Thymus (tissue), 11 donors: ENCODE measurements around the gene ZNF556. TPM values are rescaled to one million over a fixed set of nuclear protein-coding genes. Genes with fewer than 3 reads are reported as not detected.

Source experiments
- DNase-seq, 9 donors: peaks; one replicate each; pipeline ENCODE4 v3.0.0-alpha.2; 2013; ENCODE audit warnings: low spot score in 9 of 9, low read depth in 6 of 9, missing footprints in 1 of 9
- H3K27ac ChIP-seq, 2 donors: one replicate each; pipeline ENCODE4 v1.5.1; 2013; ENCODE audit warnings: control low read depth in 1 of 2, low read depth in 1 of 2, low read length in 1 of 2, mild to moderate bottlenecking in 1 of 2, moderate library complexity in 1 of 2
- H3K27me3 ChIP-seq, 2 donors: one replicate each; pipeline ENCODE4 v1.5.1; 2013; ENCODE audit warnings: low read length in 1 of 2; ENCODE audit not compliant: control insufficient read depth in 2 of 2, insufficient read depth in 1 of 2
- H3K36me3 ChIP-seq, 2 donors: one replicate each; pipeline ENCODE4 v1.5.1; 2013; ENCODE audit warnings: low read length in 1 of 2, mild to moderate bottlenecking in 1 of 2, moderate library complexity in 1 of 2; ENCODE audit not compliant: control insufficient read depth in 2 of 2, insufficient read depth in 2 of 2
- H3K4me1 ChIP-seq, 2 donors: one replicate each; pipeline ENCODE4 v1.5.1; 2013; ENCODE audit warnings: low read length in 2 of 2; ENCODE audit not compliant: control insufficient read depth in 2 of 2, insufficient read depth in 2 of 2
- H3K4me3 ChIP-seq, 2 donors: one replicate each; pipeline ENCODE4 v1.5.1; 2013; ENCODE audit warnings: low read length in 2 of 2, control low read depth in 1 of 2, mild to moderate bottlenecking in 1 of 2
- H3K9me3 ChIP-seq, 2 donors: one replicate each; pipeline ENCODE4 v1.5.1; 2013; ENCODE audit warnings: low read length in 1 of 2, mild to moderate bottlenecking in 1 of 2; ENCODE audit not compliant: control insufficient read depth in 2 of 2, insufficient read depth in 1 of 2
- WGBS: extraction: QIAGEN DNeasy Blood & Tissue Kit; methylation state at CpG from one replicate; pipeline ENCODE4 v1.1.7; 2013; 5-methylcytosine and 5-hydroxymethylcytosine counted together
- polyA plus RNA-seq: library from polyadenylated mRNA; stranded (reverse); fragments of 200-250 nt; gene quantifications from one replicate; pipeline ENCODE4 v1.2.3, GENCODE V29; 2013
- total RNA-seq: library from RNA; stranded (reverse); fragments of 120-200 nt; gene quantifications from one replicate; pipeline ENCODE4 v1.2.4, GENCODE V29; 2013
- donor health status: healthy.

ZNF556 gene
- total and polyA plus RNA-seq, 2 donors, result 0.16 to 0.33 TPM

DNA sequence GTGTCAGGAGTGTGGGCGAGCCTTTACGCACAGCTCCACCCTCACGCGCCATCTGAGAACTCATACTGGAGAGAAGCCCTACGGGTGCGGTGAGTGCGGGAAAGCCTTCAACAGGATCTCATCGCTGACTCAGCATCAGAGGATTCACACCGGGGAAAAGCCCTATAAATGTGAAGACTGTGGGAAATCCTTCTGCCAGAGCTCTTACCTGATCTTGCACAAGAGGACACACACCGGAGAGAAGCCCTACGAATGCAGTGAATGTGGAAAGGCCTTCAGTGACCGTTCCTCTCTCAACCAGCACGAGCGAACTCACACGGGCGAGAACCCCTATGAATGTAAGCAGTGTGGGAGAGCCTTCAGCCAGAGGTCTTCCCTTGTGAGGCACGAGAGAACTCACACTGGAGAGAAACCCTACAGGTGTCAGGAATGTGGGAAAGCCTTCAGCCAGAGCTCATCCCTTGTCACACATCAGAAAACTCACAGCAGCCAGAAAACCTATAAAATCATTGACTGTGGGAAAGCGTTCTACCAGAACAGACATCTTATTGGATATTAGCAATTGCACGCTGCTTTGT, 32.8 kb upstream of the ZNF556 start:
- no peaks in the 10 kb centered on the region for H3K27me3 ChIP-seq
- peaks cover 24 to 83% of the 10 kb centered on the region in 2 donors for H3K9me3 ChIP-seq
- WGBS, result 98% methylated on average over 19 of the region's 19 CpGs
- no peak for DNase-seq
- no peak overlapping the region for H3K4me3 ChIP-seq
- no peaks in the 10 kb centered on the region for H3K4me1 ChIP-seq
- peaks cover 23 to 26% of the 10 kb centered on the region in 2 donors for H3K36me3 ChIP-seq
- no peak overlapping the region for H3K27ac ChIP-seq

DNA sequence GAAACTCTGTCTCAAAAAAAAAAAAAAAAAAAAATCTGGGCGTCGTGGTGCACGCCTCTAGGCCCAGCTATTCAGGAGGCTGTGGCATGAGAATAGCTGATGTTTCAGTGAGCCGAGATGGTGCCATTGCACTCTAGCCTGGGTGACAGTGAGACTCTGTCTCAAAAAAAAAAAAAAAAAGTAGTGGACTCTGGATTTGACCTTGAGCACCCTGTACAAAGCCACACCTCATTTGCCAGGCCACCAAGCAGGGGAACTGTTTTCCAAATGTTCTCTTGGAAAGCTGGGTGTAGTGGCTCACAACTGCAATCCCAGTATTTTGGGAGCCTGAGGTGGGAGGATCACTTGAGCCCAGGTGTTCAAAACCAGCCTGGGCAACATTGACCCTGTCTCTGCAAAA, 29.7 kb upstream of the ZNF556 start:
- Histone ChIP-seq H3K36me3 (peaks cover 20 to 23% of the 10 kb centered on the region in 2 donors), H3K27me3 (peaks cover 0 to 20% of the 10 kb centered on the region in 2 donors), H3K4me1 (peaks cover 6 to 12% of the 10 kb centered on the region in 2 donors), H3K9me3 (peaks cover 22 to 78% of the 10 kb centered on the region in 2 donors), H3K27ac (no peak overlapping the region), H3K4me3 (no peak overlapping the region)
- no peak for DNase-seq
- WGBS, result 90% methylated on average over 4 of the region's 4 CpGs

DNA sequence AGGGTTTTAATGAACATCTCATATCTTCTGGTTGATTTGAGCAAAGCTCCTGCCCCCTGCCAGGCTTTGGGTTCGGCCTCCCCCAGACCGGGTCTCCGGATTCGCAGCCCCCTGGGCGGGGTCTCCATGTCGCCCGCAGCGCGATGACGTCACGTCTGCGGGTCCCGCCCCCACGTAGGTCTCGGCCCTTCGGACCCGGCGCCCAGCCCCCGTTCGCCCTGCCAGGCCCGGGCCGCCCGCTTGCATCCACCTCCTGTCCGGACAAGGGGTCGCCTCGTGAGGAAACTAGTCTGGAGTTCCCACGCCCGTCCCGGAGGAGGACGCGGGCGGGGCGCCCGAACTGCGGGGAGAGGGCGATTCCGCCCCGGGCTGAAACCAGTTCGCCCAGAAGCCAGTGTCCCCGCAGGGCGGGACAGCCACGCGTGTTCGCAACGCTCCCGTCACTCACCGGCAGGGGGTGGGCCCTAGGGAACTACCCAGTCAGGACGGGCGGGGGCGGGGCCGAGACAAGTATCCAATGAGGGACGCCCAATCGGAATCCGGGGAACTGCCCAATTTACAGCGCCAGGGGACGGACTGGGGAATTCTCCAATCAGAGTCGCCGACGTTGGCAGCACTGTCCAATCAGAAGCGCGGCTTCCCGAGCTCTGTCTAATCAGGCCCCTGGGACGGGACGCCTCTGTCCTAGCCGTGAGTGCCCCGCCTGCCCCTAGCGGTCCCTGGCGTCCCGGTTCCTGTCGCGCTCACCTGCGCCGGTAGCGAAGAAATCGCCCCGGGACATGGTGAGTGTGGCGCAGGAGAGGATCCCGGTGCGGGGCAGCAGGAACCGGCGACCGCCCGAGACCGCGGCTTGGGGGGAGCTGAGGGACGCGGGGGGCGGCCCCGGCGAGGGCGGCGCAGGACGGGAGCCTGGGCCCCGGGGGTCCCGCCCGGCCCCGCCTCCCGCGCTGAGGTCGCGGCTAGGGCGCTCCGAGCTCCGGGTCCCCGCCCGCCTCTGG, 26.0 kb upstream of the ZNF556 start, which contains the start of gene ZNF555:
Gene ZNF555 (plus strand): TSS at position 682 of the 998 bp plus-strand sequence. CDS start 98 bp downstream, at position 780.
- H3K27me3 ChIP-seq, result peaks cover 0 to 27% of the 10 kb centered on the region in 2 donors
- WGBS, result under 1% methylated on average over 106 of the region's 106 CpGs

DNA sequence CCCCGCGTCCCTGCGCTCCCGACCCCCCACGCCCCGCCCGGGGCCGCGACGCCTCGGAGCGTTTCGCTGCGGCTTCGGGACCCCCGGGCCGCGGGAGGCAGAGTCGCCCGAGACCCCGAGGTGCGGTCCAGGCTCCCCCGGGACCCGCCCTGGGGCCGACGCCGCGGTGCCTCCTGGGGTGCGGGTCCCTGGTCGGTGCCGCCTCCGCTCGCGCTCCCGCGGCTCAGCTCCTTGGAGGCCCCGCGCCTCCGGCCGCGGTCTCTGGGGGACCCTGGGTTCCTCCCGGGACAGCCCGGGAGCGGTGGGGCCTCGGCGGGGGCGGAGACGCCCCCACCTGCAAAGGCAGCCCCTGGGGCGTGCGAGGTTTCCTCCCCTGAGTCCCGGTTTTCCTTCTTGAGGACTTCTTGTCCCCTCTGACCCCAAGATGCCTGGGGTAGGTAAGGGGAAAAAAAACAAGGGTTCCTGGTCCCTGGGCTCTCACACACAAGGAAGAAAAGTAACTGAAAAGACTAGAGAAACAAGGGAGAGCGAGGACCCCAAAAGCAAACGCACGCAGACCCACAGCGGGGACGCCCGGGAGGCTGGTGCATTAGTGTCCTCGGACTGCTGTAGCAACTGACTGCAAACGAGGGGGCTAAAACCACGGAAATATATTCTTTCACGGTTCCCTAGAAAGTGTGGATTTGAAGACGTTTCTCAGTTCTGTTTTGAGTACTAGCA, 25.1 kb upstream of the ZNF556 start:
- H3K4me3 ChIP-seq, result peak overlapping the region; percentile 38 to 91
- peaks cover 0 to 32% of the 10 kb centered on the region in 2 donors for H3K9me3 ChIP-seq
- peaks cover 3 to 5% of the 10 kb centered on the region in 2 donors for H3K36me3 ChIP-seq
- peak in 1 of 9 donors; percentile 10 for DNase-seq
- peaks cover 12 to 16% of the 10 kb centered on the region in 2 donors for H3K4me1 ChIP-seq
- 5% methylated on average over 62 of the region's 62 CpGs for WGBS
- no peak overlapping the region for H3K27ac ChIP-seq
- H3K27me3 ChIP-seq, result peaks cover 0 to 27% of the 10 kb centered on the region in 2 donors

More for the DNA sequence above, 26.0 kb upstream of the ZNF556 start, which contains the start of gene ZNF555:
- Histone ChIP-seq H3K36me3 (peaks cover 3 to 4% of the 10 kb centered on the region in 2 donors), H3K4me3 (peak within 1 kb of the TSS; percentile 65 to 91), H3K4me1 (peaks cover 9 to 13% of the 10 kb centered on the region in 2 donors), H3K27ac (peak within 1 kb of the TSS; percentile 79 to 88), H3K9me3 (peaks cover 1 to 41% of the 10 kb centered on the region in 2 donors)
- peak; percentile 85 to 98 (median 92) for DNase-seq

DNA sequence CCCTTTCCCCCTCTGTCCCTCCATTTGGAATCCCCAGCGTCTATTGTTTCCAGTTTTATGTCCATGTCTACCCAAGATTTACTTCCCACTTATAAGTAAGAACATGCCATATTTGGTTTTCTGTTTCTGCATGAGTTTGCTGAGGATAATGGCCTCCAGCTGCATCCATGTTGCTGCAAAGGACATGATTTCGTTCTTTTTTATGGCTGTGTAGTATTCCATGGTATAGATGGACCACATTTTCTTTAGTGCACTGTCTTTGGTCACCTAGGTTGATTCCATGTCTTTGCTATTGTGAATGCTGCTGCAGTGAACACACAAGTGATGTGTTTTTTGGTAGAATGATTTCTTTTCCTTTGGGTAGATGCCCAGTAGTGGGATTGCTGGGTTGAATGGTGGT, 22.0 kb upstream of the ZNF556 start:
- H3K4me1 ChIP-seq, result peaks cover 12 to 16% of the 10 kb centered on the region in 2 donors
- peaks cover 0 to 26% of the 10 kb centered on the region in 2 donors for H3K27me3 ChIP-seq
- H3K36me3 ChIP-seq, result peaks cover 3 to 5% of the 10 kb centered on the region in 2 donors

DNA sequence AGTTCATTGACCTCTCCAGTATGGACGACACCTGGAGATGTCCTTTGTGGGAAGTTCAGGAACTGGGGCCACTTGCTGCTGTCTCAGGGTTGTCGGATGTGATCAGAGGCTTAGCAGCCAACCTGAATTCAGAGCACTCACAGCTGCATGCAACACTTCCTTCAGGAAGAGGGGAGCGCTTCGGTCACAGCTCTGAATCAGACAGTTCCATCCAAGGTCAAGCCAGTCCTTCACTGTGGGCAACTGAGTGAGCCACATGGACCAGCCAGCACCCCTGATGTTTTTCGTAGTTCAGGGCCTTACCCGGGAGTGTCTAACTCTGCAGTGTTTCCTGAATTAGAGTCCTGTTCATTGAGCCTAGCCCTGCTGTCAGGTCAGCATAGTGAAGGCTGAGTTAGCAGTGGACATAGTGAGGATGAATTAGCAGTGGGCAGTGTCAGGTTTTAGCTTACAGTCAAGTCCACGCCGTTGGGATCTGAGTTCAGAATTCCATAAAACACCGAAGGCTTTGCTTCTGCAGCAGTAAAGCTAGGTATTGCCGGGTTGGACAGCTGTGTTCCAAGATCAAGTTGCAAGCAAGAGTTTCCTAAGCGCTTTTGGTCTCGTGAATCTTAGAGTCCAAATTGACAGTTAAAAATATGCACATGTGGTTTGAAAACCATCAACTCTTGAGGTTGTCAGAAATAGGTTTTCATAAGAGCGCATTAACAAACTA, 20.8 kb upstream of the ZNF556 start:
- no peak overlapping the region for H3K4me3 ChIP-seq
- peaks cover 0 to 24% of the 10 kb centered on the region in 2 donors for H3K9me3 ChIP-seq
- H3K36me3 ChIP-seq, result peaks cover 8 to 9% of the 10 kb centered on the region in 2 donors
- peaks cover 0 to 14% of the 10 kb centered on the region in 2 donors for H3K27me3 ChIP-seq
- 74% methylated on average over 13 of the region's 13 CpGs for WGBS
- DNase-seq, result no peak
- no peak overlapping the region for H3K27ac ChIP-seq
- peaks cover 10 to 12% of the 10 kb centered on the region in 2 donors for H3K4me1 ChIP-seq

More for the DNA sequence above, 22.0 kb upstream of the ZNF556 start:
- no peak overlapping the region for H3K27ac ChIP-seq
- H3K4me3 ChIP-seq, result no peak overlapping the region
- WGBS, result 98% methylated on average over 2 of the region's 2 CpGs
- no peak for DNase-seq
- peaks cover 0 to 30% of the 10 kb centered on the region in 2 donors for H3K9me3 ChIP-seq

DNA sequence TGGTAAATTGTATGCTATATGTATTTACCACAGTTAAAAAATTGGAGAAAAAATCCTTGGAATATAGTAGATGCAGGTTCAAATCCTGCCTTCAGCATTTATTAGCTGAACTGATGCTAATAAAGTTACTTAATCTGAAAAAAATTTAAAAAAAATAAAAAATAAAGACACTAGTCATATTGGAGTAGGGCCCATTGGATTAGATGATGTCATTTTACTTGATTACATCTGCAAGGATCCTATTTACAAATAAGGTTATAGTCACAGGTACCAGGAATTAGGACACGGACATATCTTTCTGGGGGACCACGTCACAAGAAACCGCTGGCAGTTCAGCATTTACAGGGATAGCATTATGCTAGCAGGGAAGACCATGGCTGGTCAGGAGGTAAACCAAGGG, 19.6 kb upstream of the ZNF556 start:
- H3K27me3 ChIP-seq, result peaks cover 0 to 6% of the 10 kb centered on the region in 2 donors
- H3K9me3 ChIP-seq, result peaks cover 3 to 28% of the 10 kb centered on the region in 2 donors
- H3K27ac ChIP-seq, result no peak overlapping the region
- peaks cover 4 to 5% of the 10 kb centered on the region in 2 donors for H3K4me1 ChIP-seq
- no peak for DNase-seq
- H3K36me3 ChIP-seq, result peaks cover 18 to 19% of the 10 kb centered on the region in 2 donors
- 98% methylated on average over 3 of the region's 3 CpGs for WGBS
- no peak overlapping the region for H3K4me3 ChIP-seq

DNA sequence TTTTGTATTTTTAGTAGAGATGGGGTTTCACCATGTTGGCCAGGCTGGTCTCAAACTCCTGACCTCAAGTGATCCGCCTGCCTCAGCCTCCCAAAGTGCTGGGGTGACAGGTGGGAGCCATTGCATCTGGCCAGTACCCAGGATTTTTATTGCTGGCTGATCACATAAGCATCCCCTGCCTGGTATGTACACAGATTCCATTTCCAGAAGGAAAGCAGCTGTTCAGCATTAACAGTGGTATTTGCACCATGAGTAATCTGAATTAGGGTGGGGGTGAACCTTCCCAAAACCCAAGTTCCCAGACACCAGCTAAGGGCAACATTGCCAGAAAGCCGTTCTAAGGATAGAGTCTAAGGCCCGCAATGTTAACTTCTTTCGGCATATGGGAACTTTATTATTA, 18.5 kb upstream of the ZNF556 start:
- Histone ChIP-seq H3K36me3 (peaks cover 28 to 29% of the 10 kb centered on the region in 2 donors), H3K27me3 (no peaks in the 10 kb centered on the region), H3K9me3 (peaks cover 13 to 37% of the 10 kb centered on the region in 2 donors), H3K4me1 (peaks cover 4% of the 10 kb centered on the region in 2 donors), H3K4me3 (no peak overlapping the region), H3K27ac (no peak overlapping the region)
- WGBS, result 83% methylated on average over 4 of the region's 4 CpGs
- no peak for DNase-seq
